SKM-1 treated with dmso at 0.1 percent for 144 hours (cell line): ENCODE data around the gene HTR6.

Source experiments
- DNase-seq: peaks from one replicate; lab custom pipeline; 2025; ENCODE audit not compliant: unreplicated experiment; lab: John Stamatoyannopoulos, UW

HTR6 gene

DNA sequence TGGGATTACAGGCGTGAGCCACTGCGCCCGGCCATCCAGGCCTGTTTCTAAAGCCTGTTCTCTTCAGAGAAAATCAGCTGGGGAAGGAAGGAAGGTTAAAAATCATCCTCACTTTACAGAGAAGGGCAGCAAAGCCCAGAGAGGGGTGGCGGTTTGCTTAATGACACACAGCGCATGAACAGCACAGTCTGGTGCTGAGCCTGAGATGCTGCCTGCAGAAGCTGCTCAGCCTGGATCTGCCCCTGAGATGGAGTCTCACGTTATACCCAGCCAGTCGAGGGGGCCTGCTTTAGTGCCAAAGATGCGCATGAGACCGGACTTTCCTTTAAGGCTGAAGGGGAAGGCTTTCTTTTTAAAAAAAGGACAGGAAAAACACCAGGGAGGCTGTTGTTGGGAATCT is 21.3 kb downstream of the HTR6 start:
- no peak for DNase-seq

DNA sequence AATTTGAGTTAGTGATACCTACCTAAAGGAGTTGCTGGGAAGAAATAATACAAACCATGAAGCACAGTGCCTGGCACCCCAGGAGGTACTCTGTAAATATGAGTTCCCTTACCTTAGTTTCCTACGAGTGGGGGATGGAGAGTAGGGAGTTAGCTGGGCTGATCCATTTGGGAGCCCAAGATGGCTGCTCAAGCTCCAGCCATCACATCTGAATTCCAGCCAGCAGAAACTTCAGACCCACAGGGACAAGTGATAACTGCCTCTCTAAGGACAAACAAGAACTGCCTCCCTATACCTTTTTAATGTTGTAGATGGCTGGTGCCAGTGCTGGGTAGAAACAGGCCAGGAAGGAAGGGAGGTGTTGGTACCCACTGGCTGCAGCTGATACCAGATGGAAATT is 22.7 kb downstream of the HTR6 start:
- no peak for DNase-seq

DNA sequence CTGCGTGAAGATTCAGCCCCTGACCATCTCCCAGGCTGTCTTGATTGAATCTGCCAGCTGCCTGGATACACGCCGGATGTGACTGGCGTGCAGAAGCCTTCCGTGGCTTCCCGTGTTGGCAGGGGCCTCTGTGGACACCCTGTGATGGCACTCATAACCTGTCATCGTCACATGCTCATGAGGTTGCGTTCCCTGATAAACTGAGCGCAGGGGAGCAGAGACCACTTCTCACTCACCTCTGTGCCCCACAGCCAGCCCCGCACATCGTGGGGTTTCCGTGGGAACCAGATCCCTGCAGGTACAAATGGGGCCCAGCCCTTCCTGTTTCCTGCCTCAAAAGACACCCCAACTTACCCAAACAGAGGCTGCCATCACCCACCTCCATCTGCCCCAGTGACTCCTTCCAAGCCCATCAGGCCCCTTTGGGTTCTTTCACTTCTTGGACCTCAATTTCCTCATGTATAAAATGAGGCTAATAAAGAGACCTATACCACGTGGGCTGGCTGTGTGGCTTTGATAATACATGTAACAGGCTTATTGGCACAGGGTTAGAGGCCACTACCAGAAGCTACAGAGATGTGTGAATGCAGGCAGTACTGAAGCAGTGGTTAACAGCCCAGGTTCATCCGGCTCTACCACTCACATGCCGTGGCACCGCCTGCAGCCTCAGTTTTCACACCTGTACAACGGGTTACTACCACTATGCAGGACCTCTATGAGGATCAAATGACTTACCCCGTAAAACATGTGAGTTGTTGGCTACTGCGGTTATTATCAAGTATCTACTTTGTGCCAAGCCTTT is 23.6 kb downstream of the HTR6 start:
- DNase-seq: no peak

DNA sequence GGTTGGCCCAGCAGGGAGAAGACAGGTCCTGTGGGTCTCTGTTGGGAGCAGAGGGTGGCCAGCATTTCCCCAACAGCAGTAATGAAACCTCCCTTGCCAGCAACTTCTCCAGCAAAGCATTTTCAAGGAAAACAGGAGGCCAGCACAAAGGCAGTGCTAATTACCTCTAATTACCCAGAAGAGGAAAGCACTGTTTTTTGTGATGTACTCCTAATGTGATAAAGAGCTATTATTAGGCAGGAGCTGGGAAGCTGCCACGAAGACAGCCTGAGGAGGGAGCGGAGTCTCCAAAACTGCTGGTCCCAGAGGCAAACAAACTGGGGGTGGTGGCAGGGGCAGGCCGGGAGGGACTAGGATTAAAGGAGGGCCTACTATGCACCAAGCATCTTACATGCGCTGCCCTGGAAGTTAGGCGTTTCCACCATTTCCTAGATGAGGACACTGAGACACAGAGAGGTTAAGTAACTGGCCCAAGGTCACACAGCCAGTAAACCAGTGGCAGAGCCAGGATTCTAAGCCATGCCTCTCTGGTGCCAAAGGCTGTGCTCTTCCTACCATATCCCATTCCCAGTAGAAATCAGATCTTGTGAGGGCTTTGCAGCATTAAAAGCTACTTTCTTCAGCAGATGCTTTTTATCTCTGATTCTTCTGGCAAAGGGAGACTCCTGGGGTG is 24.5 kb downstream of the HTR6 start:
- DNase-seq: no peak

DNA sequence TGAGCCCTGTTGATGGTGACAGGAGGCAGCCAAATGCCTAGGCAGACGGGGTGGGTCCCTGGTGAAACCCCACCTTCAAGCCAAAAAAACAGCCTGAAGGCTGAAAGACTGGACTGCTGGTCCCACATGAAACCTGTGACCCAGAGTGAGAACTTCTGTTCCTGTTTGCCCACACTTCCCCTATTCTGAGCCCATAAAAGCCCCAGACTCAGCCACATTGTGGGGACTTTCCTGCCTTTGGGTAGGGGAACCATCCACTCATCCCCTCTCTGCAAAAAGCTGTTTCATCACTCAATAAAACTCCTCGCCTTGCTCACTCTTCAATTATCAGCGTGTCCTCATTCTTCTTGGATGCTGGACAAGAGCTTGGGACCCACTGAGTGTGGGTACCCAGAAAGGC is 25.2 kb downstream of the HTR6 start:
- DNase-seq: no peak

DNA sequence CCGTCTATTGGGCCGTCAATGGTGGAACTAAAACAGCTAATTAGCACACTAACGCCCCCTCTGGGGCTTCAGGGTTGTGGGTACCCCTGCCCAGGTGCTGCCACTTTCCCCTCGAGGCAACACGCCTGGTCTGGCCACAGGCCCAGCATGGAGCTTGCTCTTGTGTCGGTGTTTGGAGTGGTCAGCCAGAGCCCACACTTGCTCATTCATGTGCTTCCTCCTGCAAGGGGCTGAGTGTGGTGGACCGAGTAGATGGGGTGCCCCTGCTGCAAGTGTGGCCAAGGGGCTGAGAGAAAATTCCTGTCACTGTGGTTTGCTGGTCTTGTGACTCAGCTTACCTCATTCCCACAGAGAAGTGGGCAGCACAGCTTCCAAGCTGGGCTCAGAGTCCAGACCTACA is 25.7 kb downstream of the HTR6 start:
- DNase-seq: no peak

DNA sequence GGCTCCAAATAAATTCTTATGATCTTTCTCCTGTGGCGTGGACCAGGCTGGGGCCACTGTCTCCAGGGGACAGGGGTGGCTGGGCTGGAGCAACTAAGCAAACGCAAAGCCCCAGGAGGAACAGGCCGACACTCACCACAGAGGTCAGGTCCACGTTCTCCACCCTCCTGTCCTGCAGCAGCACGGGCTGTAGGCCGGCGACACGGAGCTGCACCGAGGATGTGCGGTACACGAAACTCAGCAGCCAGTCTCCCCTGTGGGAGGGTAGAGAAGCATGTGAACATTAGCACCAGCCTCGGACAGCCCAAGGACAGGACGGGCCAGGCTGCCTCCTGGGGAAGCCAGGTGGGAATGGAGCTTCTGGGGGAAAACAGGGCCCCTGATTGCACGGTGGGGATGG is 29.6 kb downstream of the HTR6 start:
- DNase-seq: no peak

DNA sequence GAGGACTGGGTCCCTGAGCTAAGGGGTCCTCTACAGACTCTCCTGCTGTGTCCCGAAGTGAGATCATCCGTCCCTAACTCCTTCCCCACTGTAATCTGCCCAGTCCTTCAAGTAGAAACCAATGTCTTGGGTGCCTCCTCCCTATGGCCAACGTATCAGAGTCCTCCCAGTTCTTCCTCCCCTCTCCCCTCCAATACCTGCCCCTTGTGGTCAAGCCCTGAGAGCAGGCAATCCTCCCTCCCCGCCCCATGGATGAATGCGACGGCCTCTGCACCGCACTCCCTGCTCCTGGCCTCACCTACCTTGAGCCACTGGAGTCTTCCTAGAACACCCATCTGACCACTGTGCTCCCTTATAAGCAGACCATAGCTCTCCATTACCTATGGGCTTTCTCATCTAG is 31.1 kb downstream of the HTR6 start:
- DNase-seq: no peak

DNA sequence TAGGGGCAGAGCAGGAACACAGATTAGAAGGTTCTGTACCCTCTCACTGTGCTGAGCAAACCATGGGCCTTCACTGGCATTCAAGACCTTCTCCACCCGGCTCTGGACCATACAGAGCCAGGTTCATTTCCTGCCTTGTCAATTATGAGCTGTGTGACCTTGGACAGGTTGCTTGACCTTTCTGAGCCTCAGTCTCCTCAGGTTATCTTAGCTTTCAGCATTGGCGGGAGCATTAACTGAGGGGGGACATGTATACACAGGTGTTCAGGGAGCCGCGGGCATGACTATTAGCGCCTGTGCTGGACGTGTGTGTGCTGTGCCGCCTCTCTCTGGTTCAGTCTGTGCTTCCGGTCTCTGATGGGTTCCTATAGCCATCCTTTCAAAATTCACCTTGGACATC is 32.1 kb downstream of the HTR6 start:
- no peak for DNase-seq

DNA sequence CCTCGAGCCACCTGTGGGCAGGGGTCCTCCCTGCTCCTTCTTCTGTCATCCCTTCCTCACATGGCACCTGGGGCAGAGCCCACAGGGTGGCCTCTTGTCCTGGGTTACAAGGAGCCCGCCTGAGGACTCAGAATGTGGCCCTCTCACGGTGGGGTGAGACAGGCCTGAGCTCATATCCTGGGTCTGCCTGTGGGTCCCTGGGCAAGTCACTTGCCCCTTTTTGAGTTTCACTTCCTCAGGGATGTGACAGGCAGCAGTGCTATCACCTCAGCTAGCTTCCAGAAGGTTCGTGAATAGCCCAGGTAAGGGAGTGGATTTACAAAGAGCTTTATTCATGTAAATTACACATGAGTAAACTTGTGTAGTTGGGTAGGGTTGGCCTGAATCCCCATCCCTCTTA is 33.5 kb downstream of the HTR6 start:
- DNase-seq: no peak

DNA sequence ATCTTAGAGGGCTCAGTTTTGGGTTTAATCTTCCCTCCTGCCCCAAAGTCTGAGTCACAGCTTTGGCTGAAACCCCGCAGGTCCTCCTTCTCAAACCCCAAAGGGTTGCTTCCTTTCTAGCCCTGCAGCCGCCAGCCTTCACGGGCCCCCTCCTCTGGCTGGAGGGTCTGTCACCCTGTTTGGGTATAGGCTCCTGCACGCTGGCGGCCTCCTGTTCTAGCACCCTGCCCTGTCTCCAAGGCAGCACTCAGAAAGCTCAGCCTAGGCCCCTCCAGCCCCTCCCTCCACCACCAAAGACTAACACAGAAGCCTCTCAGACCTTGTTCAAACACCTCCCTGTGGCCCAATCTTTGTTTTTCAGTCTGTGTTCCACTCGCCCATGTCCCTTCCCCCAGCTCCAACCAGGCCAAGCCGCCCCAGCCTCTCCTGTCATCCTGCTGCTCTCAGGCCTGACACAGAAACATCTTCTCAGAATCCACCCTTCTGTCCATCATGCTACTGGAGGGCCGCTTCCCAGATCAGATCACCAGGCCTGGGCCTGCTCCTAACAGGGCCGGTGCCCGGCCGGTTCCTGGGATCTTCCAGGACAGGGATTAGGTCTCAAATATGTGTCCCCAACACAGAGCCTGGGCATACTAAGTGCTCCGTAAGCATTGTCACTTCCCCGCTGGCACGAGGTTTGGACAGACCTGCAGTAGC is 35.6 kb downstream of the HTR6 start:
- DNase-seq: no peak

DNA sequence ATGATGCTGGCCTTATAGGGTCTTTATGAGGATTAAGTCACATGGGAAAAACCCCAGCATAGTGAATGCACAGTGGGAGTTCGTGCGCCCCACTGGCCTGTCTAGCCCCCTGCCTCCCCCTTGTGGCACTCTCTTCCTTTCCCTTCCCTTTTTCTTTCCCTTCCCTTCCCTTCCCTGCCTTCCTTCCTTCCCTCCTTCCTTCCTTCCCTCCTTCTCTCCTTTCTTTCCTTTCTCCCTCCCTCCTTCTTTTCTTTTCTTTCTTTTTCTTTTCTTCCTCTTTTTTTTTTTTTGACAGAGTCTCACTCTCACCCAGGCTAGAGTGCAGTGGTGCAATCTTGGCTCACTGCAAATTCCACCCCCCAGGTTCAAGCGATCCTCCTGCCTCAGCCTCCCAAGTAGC is 38.6 kb downstream of the HTR6 start:
- DNase-seq: no peak

DNA sequence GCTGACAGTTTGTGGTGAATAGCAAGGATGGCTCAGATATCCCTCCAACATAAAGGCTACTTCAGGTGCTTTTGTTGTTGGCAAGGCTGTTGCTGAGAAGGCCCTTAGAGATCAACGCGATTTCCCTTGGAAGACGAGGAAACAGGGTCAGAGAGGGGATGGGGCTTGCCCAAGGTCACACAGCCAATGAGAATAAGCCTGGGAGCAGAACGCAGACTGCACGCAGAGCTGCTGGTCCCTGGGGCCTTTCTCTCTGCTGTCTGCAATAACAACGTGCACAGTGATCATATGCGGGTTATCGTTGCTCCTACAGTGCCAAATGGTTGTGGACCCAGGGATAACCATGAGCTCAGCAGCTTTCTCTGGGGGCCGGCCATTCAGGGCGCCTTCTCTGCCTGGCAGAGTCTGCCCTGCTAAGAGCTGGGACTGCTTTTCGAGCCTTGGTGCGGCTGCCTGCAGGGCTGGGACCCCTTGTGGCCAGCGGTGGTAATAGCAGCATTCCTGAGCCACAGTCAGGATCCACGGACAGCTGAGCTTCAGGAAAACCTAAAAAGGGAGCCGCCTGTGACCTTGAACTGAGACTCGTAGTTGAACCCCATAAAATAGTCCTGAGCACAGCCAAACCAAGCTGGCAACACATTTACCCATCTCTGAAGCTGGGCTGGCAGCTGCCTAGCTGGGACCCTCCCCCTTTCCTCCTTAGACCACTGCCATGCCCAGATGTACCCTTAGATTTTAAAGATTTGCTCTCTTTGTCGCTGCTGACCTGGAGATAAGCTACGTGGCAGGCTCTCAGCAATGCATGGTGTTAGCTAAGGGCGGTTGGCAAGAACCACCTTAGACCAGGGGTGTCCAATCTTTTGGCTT is 39.8 kb downstream of the HTR6 start:
- peak; percentile 20 for DNase-seq

DNA sequence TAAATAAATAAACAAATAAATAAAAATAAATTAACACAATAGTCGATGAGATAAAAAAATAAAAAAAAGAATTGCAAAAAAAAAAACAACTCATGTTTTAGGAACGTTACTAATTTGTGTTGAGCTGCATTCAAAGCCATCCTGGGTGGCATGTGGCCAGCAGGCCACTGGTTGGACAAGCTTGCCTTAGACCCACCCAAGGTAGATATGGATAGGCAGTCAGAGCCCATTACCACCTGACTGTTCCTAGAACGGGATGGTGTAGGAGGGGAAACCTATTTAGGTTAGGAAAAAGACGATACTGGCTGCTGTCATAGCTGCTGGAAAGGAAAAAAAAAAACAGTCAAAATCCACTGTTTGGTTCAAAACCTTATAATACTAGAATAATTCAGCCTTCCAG is 40.8 kb downstream of the HTR6 start:
- no peak for DNase-seq

DNA sequence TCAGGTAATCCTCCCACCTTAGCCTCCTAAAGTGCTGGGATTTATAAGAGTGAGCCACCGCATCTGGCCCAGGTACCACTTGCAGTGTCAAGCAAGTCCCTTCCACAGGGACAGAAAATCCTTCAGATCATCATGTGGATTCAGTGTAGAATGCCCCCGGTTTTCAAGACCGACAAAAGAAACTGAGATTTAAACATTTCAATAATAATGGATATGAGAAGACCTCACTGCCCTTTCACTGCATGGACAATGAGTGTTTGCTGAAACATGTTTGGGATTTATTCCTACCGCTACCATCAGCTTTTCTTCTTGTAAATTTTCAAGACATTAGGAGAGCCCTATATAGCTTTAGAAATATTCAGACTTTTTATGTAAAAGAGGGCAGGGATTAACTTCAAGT is 41.5 kb downstream of the HTR6 start:
- DNase-seq: no peak

DNA sequence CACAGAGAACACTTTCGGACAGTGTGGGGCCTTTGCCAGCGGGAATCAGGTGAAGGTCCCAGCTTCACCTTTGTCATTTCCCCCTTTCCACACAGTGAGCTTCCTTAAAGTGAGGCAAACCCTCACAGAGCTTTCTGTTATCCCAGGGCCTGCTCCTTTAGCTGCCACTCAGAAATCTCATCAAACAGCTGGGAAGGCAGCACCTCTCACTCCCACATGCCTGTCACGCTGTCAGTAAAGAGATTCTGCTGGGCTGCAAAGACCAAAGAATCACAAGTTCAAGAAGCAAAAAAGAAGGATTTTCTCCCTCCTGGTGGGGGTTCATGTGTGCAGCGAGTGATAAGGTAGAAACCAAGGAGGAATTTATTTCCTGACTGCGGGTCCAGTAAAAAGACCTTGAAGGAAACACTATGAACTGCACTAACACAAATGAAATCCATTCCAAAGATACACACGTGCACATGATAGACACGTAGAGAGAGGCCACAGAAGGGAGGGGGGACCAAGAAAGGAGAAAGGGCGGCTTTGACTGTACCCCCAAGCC is 44.0 kb downstream of the HTR6 start:
- no peak for DNase-seq

DNA sequence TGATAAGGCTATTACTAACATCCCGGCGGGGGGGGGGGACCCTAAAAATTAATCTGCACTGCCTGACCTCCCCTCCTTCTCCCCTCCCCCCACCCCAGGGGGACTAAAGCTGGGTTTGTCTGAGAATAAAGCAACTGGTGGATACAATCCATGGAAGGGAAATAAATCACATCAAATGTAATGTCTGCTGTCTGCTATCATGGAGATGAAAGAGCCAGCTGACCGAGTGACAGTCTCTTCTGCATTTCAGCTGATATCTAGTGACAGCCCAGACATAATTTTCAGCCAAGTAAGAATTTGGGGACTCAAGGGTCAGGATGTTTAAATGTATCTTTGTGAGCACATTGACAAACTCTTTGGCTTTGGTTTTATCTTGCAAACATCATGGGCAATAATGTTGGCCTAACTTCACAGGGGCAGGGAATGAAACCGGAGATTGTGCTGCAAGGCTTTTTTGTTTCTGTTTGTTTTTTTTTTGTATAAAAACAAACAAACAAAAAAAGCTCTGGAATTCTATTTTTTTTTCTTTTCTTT is 44.7 kb downstream of the HTR6 start:
- DNase-seq: no peak

DNA sequence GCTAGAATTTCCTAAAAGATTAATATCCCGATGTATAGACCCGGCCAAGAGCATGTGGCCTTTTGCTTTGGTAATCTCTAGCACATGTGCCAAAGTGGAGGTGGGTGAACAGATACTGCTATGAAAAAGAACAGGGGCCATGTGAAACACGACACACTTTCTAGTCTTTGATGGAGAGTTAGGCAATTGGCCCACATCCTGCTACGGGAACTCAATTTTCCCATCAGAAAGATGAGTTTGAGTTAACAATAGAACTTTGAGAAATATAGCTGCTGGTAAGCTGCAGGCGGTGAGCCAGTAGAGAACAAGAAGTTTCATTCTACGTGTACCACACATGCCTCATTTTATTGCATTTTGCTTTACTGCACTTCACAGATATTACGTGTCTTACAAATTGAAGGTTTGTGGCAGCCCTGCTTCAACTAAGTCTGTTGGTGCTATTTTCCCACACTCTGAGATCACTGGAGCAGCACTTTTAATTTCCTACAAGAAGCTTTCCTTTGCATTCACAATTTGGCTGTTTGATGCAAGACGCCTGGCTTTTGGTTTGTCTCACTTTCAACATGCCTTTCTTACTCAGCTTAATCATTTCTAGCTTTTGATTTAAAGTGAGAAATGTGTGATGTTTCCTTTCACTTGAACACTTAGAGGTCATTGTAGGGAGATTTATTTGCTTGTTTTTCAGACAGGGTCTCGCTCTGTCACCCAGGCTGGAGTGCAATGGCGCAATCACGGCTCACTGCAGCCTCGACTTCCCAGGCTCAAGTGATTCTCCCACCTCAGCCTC is 46.3 kb downstream of the HTR6 start:
- DNase-seq: no peak

DNA sequence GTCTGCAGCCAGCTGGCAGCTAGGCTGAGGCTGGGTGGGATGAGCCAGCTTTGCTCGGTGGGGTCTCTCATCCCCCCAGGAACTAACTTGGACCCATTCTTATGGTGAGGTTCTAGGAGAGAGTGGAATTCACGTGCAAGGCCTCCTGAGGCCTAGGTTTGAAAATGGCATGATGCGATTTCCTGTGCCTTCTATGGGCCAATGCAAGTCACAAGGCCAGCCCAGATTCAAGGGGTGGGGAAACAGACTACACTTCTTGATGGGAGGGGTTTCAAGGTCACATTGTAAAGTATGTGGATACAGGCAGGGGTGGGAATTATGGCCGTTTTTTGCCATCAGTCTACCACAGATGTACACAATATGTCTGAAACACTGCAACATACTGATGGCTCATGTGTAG is 48.3 kb downstream of the HTR6 start:
- no peak for DNase-seq
